Activated CD8-positive, alpha-beta T cell treated with anti-CD3 and anti-CD28 coated beads, Interleukin-2, amount 10 ng/mL, durations not matched to agents 7 days and 5 days (primary cell): ENCODE measurements around the gene PLEK2. TPM values are rescaled to one million over a fixed set of nuclear protein-coding genes. Genes with fewer than 3 reads are reported as not detected.

ENCODE experiments used
- ATAC-seq: fragments of 150-1000 bp; cut with Tn5 transposase; one replicate; pipeline ENCODE4 v1.10.0; 2021; ENCODE audit warnings: moderate library complexity
- CTCF ChIA-PET: fragments of 350-600 bp; sonication (Branson Sonifier 250); formaldehyde crosslinking; loops from one replicate; lab custom pipeline; 2021; ENCODE audit warnings: antibody characterized with exemption; lab: Charles Lee
- POLR2A ChIA-PET: fragments of 350-600 bp; sonication (Branson Sonifier 250); formaldehyde crosslinking; loops from one replicate; lab custom pipeline; 2021; ENCODE audit warnings: antibody characterized with exemption; lab: Charles Lee
- DNase-seq: peaks from one replicate; pipeline ENCODE4 v3.0.0-alpha.2; 2020
- H3K27ac Mint-ChIP-seq: one replicate; pipeline ENCODE4 v1.8.0; 2021; ENCODE audit warnings: mild to moderate bottlenecking, mixed read lengths
- H3K27me3 Mint-ChIP-seq: one replicate; pipeline ENCODE4 v1.8.0; 2021; ENCODE audit warnings: low read depth, mixed read lengths
- H3K36me3 Mint-ChIP-seq: one replicate; pipeline ENCODE4 v1.8.0; 2021; ENCODE audit warnings: low read depth, mixed read lengths
- H3K4me1 Mint-ChIP-seq: one replicate; pipeline ENCODE4 v1.8.0; 2021; ENCODE audit warnings: low read depth, mixed read lengths
- H3K4me3 Mint-ChIP-seq: one replicate; pipeline ENCODE4 v1.8.0; 2021; ENCODE audit warnings: mild to moderate bottlenecking, mixed read lengths
- H3K9me3 Mint-ChIP-seq: one replicate; pipeline ENCODE4 v1.8.0; 2022; ENCODE audit warnings: mixed read lengths; ENCODE audit not compliant: insufficient read depth
- total RNA-seq, 2 experiments: library from RNA; stranded (reverse); gene quantifications; one replicate each; pipeline ENCODE4 v1.2.3, GENCODE V29; 2021

PLEK2 gene
- total RNA-seq, 2 experiments from 2014 or later, result not detected

DNA sequence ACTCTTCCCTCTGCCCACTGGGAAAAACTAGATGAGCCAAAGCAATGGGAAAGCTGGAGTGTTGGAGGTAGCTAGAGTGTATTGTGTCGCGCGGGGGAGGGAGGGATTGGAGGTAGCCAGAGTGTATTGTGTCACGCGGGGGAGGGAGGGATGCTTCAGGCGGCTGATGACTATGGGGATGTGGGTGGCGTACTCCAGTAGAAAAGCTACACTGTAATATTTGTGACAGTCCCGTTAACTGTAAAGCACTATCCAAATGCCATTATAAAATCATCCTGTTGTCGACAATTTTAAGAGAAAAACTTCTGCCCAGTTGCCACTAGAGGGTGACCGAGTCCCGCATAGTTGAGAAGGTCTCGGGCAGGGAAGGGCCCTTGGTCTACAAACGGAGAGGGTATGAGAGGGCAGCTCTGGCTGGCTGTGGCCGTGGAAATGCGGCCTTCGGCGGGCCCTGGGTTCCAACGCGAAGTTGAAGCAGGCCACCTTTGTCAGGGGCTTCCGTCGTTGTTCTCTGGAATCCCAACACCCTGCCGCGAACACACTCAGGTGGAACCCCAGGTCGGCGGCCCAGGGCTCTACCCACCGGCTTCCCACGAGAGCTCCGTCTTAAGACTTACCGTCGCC lies 15.1 kb upstream of the PLEK2 start:
- Mint-ChIP-seq H3K27ac (no peak overlapping the region), H3K4me1 (peaks cover 7% of the 10 kb centered on the region), H3K9me3 (no peaks in the 10 kb centered on the region), H3K27me3 (peaks cover 31% of the 10 kb centered on the region), H3K4me3 (no peak overlapping the region), H3K36me3 (no peaks in the 10 kb centered on the region)
- DNase-seq, result peak; percentile 81
- ATAC-seq, result peak; percentile 85
- ChIA-PET CTCF (interaction anchor here (0.7 to 9.7 kb wide), 51 partner anchors 9 to 280 kb away, joined by 3 to 177 read pairs (median 5); partner anchors contain the start of genes PIGH, PLEKHH1 and TMEM229B), POLR2A (interaction anchor here (0.8 kb wide), 1 partner anchor 173 kb away, joined by 4 read pairs; the partner anchor contains the start of gene PIGH)

DNA sequence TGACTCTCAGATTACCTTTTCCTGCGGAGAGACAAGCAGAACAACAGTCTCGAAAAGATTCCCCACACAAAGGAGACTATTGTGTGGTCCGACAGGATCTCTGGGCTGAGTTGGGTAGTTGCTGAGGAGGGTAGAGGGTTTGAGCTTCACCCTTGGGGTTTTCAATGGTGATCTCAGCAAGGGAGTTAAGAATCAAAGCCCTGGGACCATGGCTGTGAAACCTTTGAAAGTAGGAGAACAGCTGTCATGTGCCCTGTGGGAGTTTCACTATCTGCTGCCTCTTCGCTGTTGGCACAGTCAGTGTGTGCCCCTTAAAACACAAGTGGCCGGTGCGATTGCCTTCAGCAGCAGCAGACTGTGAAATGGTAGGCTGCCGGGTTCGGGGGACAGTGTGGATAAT lies 14.2 kb upstream of the PLEK2 start:
- DNase-seq (no peak), ATAC-seq (no peak)
- no peaks in the 10 kb centered on the region for H3K9me3 Mint-ChIP-seq
- ChIA-PET POLR2A (no interaction called here), CTCF (interaction anchor here (0.9 to 9.7 kb wide), 16 partner anchors 10 to 278 kb away, joined by 3 to 177 read pairs (median 10); partner anchors contain the start of gene PIGH)
- H3K27me3 Mint-ChIP-seq, result peaks cover 32% of the 10 kb centered on the region
- peaks cover 7% of the 10 kb centered on the region for H3K4me1 Mint-ChIP-seq
- no peaks in the 10 kb centered on the region for H3K36me3 Mint-ChIP-seq
- H3K4me3 Mint-ChIP-seq, result no peak overlapping the region
- H3K27ac Mint-ChIP-seq, result no peak overlapping the region

DNA sequence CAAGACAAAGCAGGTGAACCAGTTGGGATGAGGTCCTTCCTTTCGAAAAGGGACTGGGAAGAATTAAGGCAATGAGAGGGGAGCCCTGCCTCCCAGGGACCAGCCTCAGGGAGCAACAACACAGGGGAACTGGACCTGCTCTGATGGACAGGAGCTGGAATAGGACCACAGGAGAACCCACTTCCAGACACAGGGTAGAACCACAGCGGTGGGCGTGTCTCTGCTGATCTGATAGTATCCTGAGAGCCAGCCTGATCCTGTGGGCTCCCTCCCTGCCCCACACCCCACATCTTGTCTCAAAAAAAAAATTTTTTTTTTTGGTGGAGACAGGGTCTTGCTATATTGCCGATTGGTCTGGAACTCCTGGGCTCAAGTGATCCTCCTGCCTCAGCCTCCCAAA lies 13.6 kb upstream of the PLEK2 start:
- Mint-ChIP-seq H3K27ac (no peak overlapping the region), H3K36me3 (no peaks in the 10 kb centered on the region), H3K4me1 (peaks cover 7% of the 10 kb centered on the region), H3K27me3 (peaks cover 32% of the 10 kb centered on the region), H3K4me3 (no peak overlapping the region), H3K9me3 (no peaks in the 10 kb centered on the region)
- CTCF ChIA-PET, result interaction anchor here (1.1 to 9.7 kb wide), 8 partner anchors 11 to 279 kb away, joined by 3 to 177 read pairs (median 16); no protein-coding TSS in a partner anchor
- POLR2A ChIA-PET, result no interaction called here
- DNase-seq (no peak), ATAC-seq (no peak)

DNA sequence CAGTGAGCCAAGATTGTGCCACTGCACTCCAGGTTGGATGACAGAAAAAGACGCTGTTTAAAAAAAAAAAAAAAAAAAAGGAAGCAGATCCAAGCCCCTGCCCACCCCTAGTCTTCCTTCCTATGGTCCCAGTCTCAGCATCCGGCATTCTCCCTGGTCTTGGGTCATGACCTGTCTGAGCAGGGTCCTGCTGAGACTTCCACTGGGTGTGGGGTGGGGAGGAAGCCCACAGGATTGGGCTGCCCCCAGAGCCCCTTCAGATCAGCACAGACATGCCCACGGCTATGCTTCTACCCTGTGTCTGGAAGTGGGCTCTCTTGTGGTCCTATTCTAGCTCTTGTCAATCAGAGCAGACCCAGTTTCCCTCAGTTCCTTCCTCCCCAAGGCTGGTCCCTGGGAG lies 12.6 kb upstream of the PLEK2 start:
- POLR2A ChIA-PET, result no interaction called here
- Mint-ChIP-seq H3K9me3 (no peaks in the 10 kb centered on the region), H3K4me3 (no peak overlapping the region), H3K27me3 (peaks cover 32% of the 10 kb centered on the region), H3K27ac (no peak overlapping the region), H3K4me1 (peaks cover 7% of the 10 kb centered on the region), H3K36me3 (no peaks in the 10 kb centered on the region)
- CTCF ChIA-PET, result interaction anchor here (0.8 to 9.7 kb wide), 6 partner anchors 11 to 280 kb away, joined by 3 to 177 read pairs (median 7); partner anchors contain the start of gene PIGH
- ATAC-seq (no peak), DNase-seq (no peak)

DNA sequence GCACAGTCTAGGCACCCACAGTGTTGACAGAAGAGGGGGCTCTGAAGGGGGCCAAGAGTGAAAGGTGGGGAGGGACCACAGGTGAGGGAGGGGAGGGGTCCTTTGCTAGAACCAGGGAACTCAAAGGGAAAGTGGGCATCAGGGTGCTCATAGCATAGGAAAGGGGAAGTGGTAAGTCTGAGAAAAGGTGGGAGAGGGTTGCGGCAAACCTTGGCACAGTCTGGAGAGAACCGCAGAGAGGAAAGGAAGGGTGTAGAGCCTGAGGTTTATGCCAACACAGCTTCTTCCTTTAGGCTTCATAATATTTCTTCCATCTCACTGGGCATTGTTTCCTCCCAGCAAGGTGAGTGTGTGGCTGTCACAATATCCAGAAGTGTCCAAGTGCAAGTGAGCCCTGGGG lies 11.5 kb upstream of the PLEK2 start:
- Mint-ChIP-seq H3K9me3 (no peaks in the 10 kb centered on the region), H3K27ac (no peak overlapping the region)
- no peak for ATAC-seq

DNA sequence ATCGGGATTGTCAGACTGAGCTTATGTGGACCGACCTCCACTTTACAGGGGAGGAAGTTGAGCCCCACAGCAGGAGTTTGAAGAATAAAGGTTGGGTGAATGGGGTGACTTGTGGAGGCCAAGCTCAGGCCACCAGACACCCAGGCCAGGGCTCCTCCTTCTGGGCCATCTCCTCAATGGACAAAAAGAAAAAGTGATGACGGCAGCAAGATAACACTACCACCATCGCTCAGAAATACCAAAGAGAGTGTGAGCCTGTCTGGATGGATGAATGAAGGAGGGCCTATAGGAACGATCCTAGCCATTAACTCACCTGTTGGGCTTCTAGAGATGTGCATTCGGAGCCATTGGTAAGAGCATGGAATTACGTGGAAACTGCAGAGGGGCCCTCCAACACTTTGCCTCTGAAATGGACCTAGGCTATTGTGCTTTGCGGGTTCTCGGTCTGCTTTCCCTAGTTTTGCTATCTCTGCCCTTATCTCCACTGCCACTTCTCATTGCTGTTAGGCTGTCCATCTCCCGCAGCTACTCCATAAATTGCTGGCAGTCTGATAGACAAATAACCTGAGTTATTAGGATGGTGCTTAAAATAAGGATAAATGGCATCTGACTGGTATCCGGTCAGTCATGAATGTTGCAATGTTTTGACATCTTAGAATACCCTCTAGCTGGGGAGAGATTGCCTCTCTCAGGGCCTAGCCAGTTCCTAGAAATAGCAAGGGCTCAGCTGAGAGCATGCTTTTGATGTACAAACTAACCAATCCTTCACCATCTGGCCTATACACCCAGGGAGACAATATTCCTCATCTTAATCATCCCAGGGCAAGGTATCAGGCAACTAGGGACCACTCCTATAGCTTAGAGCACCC lies 9.6 kb upstream of the PLEK2 start:
- POLR2A ChIA-PET, result no interaction called here
- H3K4me1 Mint-ChIP-seq, result peaks cover 7% of the 10 kb centered on the region
- CTCF ChIA-PET, result interaction anchor here (1.2 to 2.8 kb wide), 2 partner anchors 66 to 149 kb away, joined by 3 to 30 read pairs; no protein-coding TSS in a partner anchor
- H3K27ac Mint-ChIP-seq, result no peak overlapping the region
- peaks cover 22% of the 10 kb centered on the region for H3K27me3 Mint-ChIP-seq
- DNase-seq (no peak), ATAC-seq (no peak)
- no peaks in the 10 kb centered on the region for H3K9me3 Mint-ChIP-seq
- H3K36me3 Mint-ChIP-seq, result no peaks in the 10 kb centered on the region
- no peak overlapping the region for H3K4me3 Mint-ChIP-seq

More for the DNA sequence above, 11.5 kb upstream of the PLEK2 start:
- DNase-seq, result no peak
- H3K27me3 Mint-ChIP-seq, result peaks cover 28% of the 10 kb centered on the region
- ChIA-PET CTCF (interaction anchor here (9.7 kb wide), 1 partner anchor 148 kb away, joined by 177 read pairs; no protein-coding TSS in a partner anchor), POLR2A (no interaction called here)
- no peak overlapping the region for H3K4me3 Mint-ChIP-seq
- H3K36me3 Mint-ChIP-seq, result no peaks in the 10 kb centered on the region
- H3K4me1 Mint-ChIP-seq, result peaks cover 7% of the 10 kb centered on the region

DNA sequence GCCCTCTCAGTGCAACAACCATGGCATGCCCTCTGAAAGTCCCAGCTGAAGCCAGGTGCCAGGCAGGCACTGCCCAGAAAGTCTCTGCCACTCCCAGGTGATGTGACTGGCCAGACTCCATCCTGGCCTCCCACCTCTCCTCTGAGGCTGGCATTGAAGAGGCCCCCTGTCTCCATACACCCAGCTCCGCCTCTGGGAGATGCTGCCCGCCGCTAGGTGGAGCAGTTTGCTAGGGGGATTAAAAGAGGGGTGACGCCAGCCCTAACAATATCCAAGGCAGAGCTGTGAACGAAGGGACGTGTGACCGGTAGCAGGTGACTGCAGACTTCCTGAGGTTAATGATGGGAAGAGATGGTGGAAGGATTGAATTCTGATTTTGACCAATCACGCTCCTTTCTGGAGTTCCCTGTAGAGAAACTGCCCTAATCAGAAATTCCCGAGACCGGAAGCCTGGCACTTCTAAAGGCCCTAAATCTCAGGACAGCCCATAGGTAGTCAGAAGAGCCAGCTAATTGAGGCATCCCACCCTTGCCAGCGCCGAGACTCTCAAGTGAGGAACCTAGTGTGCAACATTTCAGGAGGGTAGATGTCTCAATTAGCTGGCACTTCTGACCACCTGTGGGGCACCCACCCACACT lies 8.3 kb upstream of the PLEK2 start:
- Mint-ChIP-seq H3K27ac (no peak overlapping the region), H3K27me3 (peaks cover 18% of the 10 kb centered on the region), H3K9me3 (no peaks in the 10 kb centered on the region), H3K4me3 (no peak overlapping the region), H3K36me3 (no peaks in the 10 kb centered on the region), H3K4me1 (peaks cover 7% of the 10 kb centered on the region)
- ATAC-seq (peak; percentile 56), DNase-seq (peak; percentile 63)
- ChIA-PET POLR2A (no interaction called here), CTCF (interaction anchor here (0.7 to 2.8 kb wide), 10 partner anchors 11 to 283 kb away, joined by 3 to 30 read pairs (median 4); no protein-coding TSS in a partner anchor)

DNA sequence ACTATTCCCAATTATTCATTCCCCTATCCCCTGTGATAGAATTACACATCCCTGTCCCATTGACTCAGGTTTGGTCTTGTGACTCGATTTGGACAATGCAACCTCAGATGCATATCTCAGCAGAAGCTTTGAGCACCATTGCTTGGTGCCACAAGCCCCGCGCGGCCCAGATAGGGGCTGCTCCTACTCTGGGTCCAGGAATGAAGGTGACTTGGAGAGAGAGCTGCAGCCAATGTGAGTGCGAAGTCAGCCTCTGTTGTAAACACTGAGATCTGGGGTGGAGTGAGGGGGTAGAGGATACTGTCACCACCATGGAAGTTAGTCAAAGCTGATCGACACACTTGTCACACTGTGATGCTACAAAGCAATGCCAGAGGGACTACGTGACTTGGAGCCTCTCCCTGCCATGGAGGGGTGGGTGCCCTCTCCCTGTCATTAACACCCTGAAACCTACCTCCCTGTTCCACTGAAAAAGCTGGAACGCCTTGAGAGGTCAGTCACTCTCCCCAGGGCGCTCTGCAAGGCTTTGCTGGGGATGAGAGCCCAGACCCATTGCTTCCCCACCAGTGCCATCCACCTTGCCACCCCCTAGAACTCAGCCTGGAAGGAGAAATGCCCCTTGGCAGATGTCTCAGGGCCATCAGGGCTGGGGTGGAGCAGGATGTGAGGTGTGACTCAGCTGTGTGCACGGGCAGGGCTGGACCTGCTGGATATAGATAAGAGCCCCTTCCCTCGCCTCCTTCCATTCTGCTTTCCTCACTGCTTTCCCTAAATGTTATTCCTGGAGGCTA lies 6.6 kb upstream of the PLEK2 start:
- ATAC-seq, result no peak
- H3K4me3 Mint-ChIP-seq, result no peak overlapping the region
- no peaks in the 10 kb centered on the region for H3K9me3 Mint-ChIP-seq
- no peaks in the 10 kb centered on the region for H3K36me3 Mint-ChIP-seq
- peaks cover 16% of the 10 kb centered on the region for H3K4me1 Mint-ChIP-seq
- CTCF ChIA-PET, result interaction anchor here (0.8 to 1.1 kb wide), 2 partner anchors 153 to 286 kb away, joined by 3 to 4 read pairs; no protein-coding TSS in a partner anchor
- DNase-seq, result no peak
- POLR2A ChIA-PET, result no interaction called here
- peaks cover 18% of the 10 kb centered on the region for H3K27me3 Mint-ChIP-seq
- no peak overlapping the region for H3K27ac Mint-ChIP-seq

DNA sequence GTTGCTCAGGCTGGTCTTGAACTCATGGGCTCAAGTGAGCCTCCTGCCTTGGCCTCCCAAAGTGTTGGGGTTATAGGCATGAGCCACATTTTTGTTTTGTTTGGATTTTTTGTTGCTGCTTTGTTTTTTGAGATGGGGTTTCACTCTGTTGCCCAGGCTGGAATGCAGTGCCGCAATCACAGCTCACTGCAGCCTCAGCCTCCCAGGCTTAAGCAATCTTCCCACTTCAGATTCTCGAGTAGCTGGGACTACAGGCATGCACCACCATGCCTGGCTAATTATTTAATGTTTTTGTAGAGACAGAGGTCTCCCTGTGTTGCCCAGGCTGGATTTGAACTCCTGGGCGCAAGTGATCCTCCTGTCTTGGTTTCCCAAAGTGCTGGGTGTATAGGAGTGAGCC lies 5.7 kb upstream of the PLEK2 start:
- Mint-ChIP-seq H3K27me3 (peaks cover 15% of the 10 kb centered on the region), H3K27ac (no peak overlapping the region), H3K9me3 (no peaks in the 10 kb centered on the region), H3K4me3 (no peak overlapping the region), H3K36me3 (no peaks in the 10 kb centered on the region), H3K4me1 (peaks cover 11% of the 10 kb centered on the region)
- ATAC-seq (no peak), DNase-seq (no peak)
- CTCF ChIA-PET, result interaction anchor here (1.1 kb wide), 1 partner anchor 287 kb away, joined by 4 read pairs; no protein-coding TSS in a partner anchor
- POLR2A ChIA-PET, result no interaction called here

DNA sequence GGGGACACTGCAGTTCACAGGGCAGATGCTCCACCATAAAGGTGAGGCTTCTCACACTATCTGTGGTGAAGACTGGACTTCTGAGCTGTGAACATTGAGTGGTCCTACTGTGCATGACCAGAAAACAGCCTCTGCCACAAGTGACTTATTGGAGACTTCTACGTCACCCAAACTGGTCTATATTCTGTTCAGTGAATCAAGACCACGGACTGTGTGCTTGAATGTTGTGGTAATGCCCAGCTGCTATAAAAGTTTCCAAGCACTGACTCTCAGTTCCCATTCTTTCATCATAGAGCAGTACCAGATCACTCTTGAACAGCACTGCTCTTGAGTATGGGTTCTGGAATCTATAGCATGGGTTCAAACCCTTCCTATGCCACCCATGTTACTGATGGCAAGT lies 4.8 kb upstream of the PLEK2 start:
- Mint-ChIP-seq H3K27me3 (peaks cover 15% of the 10 kb centered on the region), H3K36me3 (no peaks in the 10 kb centered on the region), H3K27ac (no peak overlapping the region), H3K4me1 (peaks cover 17% of the 10 kb centered on the region), H3K9me3 (no peaks in the 10 kb centered on the region), H3K4me3 (no peak overlapping the region)
- ChIA-PET POLR2A (no interaction called here), CTCF (no interaction called here)
- ATAC-seq (no peak), DNase-seq (no peak)
